Endothelial cell of umbilical vein (primary cell): ENCODE results near the gene SERPINB6. TPM values are rescaled to one million over a fixed set of nuclear protein-coding genes. Genes with fewer than 3 reads are reported as not detected.

Source experiments
- BruUV-seq: library from RNA; stranded (reverse); fragments of 400-500 nt; replicated peaks from 2 replicates; lab custom pipeline; 2021; lab: Mats Ljungman, UMichigan
- CTCF ChIA-PET: fragments of 300-600, 350-600 bp; sonication (Branson Sonifier 250); formaldehyde crosslinking; loops from one replicate; lab custom pipeline; 2021; ENCODE audit warnings: antibody characterized with exemption, inconsistent platforms; lab: Charles Lee
- POLR2A ChIA-PET: fragments of 300-600, 350-600 bp; sonication (Branson Sonifier 250); formaldehyde crosslinking; loops from one replicate; lab custom pipeline; 2021; ENCODE audit warnings: antibody characterized with exemption, inconsistent platforms; lab: Charles Lee
- DNase-seq: peaks from one replicate; pipeline ENCODE4 v3.0.0-alpha.2; 2011; ENCODE audit warnings: low read depth, low spot score
- FAIRE-seq: peaks from 2 replicates; lab custom pipeline; 2011; peaks lifted over from hg19 to GRCh38; lab: Jason Lieb, UNC
- H2AFZ ChIP-seq: 2 replicates; pipeline ENCODE4 v1.6.0; 2012; ENCODE audit warnings: low read depth, low read length, control low read depth, inconsistent platforms
- H3K27ac ChIP-seq: 2 replicates; pipeline ENCODE4 v1.5.1; 2011; ENCODE audit warnings: low read depth, mild to moderate bottlenecking, control low read depth, low read length, moderate library complexity; ENCODE audit not compliant: insufficient read depth
- H3K27me3 ChIP-seq, 2 experiments: 2 replicates each; pipeline versions ENCODE4 v1.6.0 to v1.6.1; 2011; ENCODE audit warnings: low read length in 2 of 2, mixed read lengths in 1 of 2; ENCODE audit not compliant: control insufficient read depth in 2 of 2, insufficient read depth in 2 of 2
- H3K36me3 ChIP-seq, 2 experiments: 2 replicates in 1 of 2; 3 replicates in 1 of 2; pipeline ENCODE4 v1.5.1; 2011; ENCODE audit warnings: low read length in 2 of 2, mild to moderate bottlenecking in 1 of 2, moderate library complexity in 1 of 2; ENCODE audit not compliant: control insufficient read depth in 2 of 2, insufficient read depth in 2 of 2; ENCODE audit errors: extremely low read depth in 1 of 2
- H3K4me1 ChIP-seq: 3 replicates; pipeline ENCODE4 v1.5.1; 2011; ENCODE audit warnings: mild to moderate bottlenecking, low read length; ENCODE audit not compliant: control insufficient read depth, insufficient read depth; ENCODE audit errors: extremely low read depth
- H3K4me2 ChIP-seq: 2 replicates; pipeline ENCODE4 v1.6.1; 2011; ENCODE audit warnings: low read length, control low read depth, mixed read lengths; ENCODE audit not compliant: insufficient read depth
- H3K4me3 ChIP-seq, 3 experiments: fragments of 200-600 bp in 1 of 3; sonication (generic), shearing (Covaris generic) in 1 of 3; replicated peaks in 1 of 3; 2 replicates each; pipeline ENCODE4 v1.5.1; 2011 to 2016; ENCODE audit warnings: control low read depth in 3 of 3, low read length in 3 of 3, mild to moderate bottlenecking in 2 of 3, inconsistent platforms in 1 of 3, low read depth in 1 of 3, moderate library complexity in 1 of 3; ENCODE audit not compliant: insufficient read depth in 1 of 3
- H3K79me2 ChIP-seq: 2 replicates; pipeline ENCODE4 v1.6.0; 2012; ENCODE audit warnings: low read length, inconsistent platforms; ENCODE audit not compliant: control insufficient read depth, insufficient read depth
- H3K9ac ChIP-seq: replicated peaks from 2 replicates; pipeline ENCODE3; 2011; ENCODE audit warnings: low read length, control low read depth; ENCODE audit not compliant: insufficient read depth; ENCODE audit errors: extremely low read depth
- H3K9me1 ChIP-seq: replicated peaks from 3 replicates; pipeline ENCODE4 v1.6.0; 2011; ENCODE audit warnings: mild to moderate bottlenecking, low read length; ENCODE audit not compliant: control insufficient read depth, insufficient read depth; ENCODE audit errors: extremely low read depth
- H3K9me3 ChIP-seq: replicated peaks from 2 replicates; pipeline ENCODE4 v1.5.1; 2012; ENCODE audit warnings: low read length, inconsistent platforms; ENCODE audit not compliant: control insufficient read depth, insufficient read depth
- H4K20me1 ChIP-seq: replicated peaks from 2 replicates; pipeline ENCODE3; 2011; ENCODE audit warnings: mild to moderate bottlenecking, low read length; ENCODE audit not compliant: control insufficient read depth, insufficient read depth; ENCODE audit errors: extremely low read depth
- EZH2 ChIP-seq: IDR thresholded peaks from 2 replicates; pipeline ENCODE4 v1.6.1; 2012; ENCODE audit warnings: borderline replicate concordance, low read depth, mild to moderate bottlenecking, moderate library complexity, low read length, inconsistent platforms; ENCODE audit not compliant: severe bottlenecking
- FOS ChIP-seq: IDR thresholded peaks from 2 replicates; pipeline ENCODE4 v1.6.1; 2011; ENCODE audit warnings: mild to moderate bottlenecking, low read length, moderate library complexity, borderline replicate concordance; ENCODE audit not compliant: insufficient read depth
- GATA2 ChIP-seq: IDR thresholded peaks from 2 replicates; pipeline ENCODE4 v1.7.0; 2011; ENCODE audit warnings: low read depth, mild to moderate bottlenecking, moderate library complexity, mixed read lengths, low read length; ENCODE audit not compliant: insufficient read length, insufficient read depth
- JUN ChIP-seq: IDR thresholded peaks from 2 replicates; pipeline ENCODE4 v1.6.1; 2011; ENCODE audit warnings: borderline replicate concordance, low read depth; ENCODE audit not compliant: insufficient read length, insufficient read depth
- MYC ChIP-seq: IDR thresholded peaks from one replicate; pipeline ENCODE4 v1.6.1; 2011; ENCODE audit warnings: mild to moderate bottlenecking, low read depth, low read length
- POLR2A ChIP-seq: IDR thresholded peaks from 2 replicates; pipeline ENCODE4 v1.6.1; 2012; ENCODE audit warnings: low read depth, mild to moderate bottlenecking, control low read depth, low read length
- POLR2AphosphoS5 ChIP-seq: IDR thresholded peaks from 2 replicates; pipeline ENCODE4 v1.6.1; 2012; ENCODE audit warnings: low read depth, mild to moderate bottlenecking, control low read depth, low read length, moderate library complexity; ENCODE audit not compliant: insufficient read depth
- dilution Hi-C: fragments of 300-500 bp; cut with MboI; formaldehyde crosslinking; loops from one replicate; pipeline ENCODE4 v1.15.0; 2019; ENCODE audit warnings: low sequenced_read_pairs; ENCODE audit not compliant: extremely low pct_ligation_motif_present
- intact Hi-C: fragments of 100-400 bp; cut with micrococcal nuclease; formaldehyde crosslinking; loops from one replicate; pipeline ENCODE4 v1.10.0; 2022
- polyA plus RNA-seq, 4 experiments: library from polyadenylated mRNA; depleted of rRNA in 3 of 4; stranded (reverse) in 3 of 4; unstranded in 1 of 4; fragments of >200 nt; gene quantifications; 2 replicates each; pipeline versions ENCODE4 v1.2.1 to v1.2.3, GENCODE V29; 2011 to 2012; ENCODE audit warnings: missing spikeins in 1 of 4
- total RNA-seq: library from RNA; stranded (reverse); gene quantifications from 2 replicates; pipeline ENCODE4 v1.2.3, GENCODE V29; 2021
- TF ChIP-seq, protein P1 (sequence below), 2 donors: IDR thresholded peaks; 1 replicate in 1 of 2; 2 replicates in 1 of 2; pipeline ENCODE4 v1.5.1; 2011; ENCODE audit warnings: low read length in 2 of 2, mild to moderate bottlenecking in 2 of 2, moderate library complexity in 2 of 2, control low read depth in 1 of 2, inconsistent platforms in 1 of 2, low read depth in 1 of 2; ENCODE audit not compliant: insufficient read depth in 1 of 2; ENCODE audit errors: extremely low read depth in 1 of 2
- TF ChIP-seq, protein P2 (sequence below): IDR thresholded peaks from 2 replicates; pipeline ENCODE4 v1.6.1; 2011; ENCODE audit not compliant: insufficient read depth, insufficient read length

Gene SERPINB6
- total and polyA plus RNA-seq, 2 donors (not counting 3 experiments of a cell fraction or from before 2014, with no cell fraction given): 145 to 151 TPM

DNA sequence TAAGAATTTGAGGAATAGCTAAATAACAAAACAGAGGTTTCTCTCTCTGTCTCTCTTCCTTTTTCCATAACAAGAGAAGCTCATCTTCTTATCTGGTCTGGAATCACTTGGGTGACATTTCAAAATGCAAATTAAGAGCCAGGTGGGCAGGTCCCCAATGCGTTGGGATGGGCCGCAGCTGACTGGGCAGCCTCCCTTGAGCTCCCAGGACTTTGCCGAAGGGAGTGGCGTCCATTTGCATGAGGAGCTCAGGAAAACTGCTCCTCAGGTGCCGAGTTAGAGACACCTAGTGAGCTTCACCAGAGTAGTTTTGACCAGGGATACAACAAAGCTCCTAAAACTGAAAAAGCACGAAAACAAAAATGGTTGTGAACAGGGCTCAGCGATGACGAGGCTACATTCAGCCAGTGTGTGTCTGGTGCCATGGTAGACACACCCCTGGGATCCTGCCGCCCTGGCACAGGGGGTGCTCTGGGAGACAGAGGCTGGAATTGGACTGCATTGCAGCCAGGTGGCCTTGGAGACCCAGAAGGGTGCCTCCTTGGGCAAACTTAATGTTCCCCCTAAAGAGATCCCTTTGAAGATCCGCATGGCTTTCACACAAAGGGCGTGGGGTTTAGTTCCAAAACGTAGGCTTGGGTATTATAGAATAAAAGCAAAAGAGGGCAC, 13.5 kb upstream of the SERPINB6 start:
- Histone ChIP-seq H3K4me1 (peaks cover 31% of the 10 kb centered on the region), H3K4me3 (no peak overlapping the region), H4K20me1 (no peaks in the 10 kb centered on the region), H3K9me1 (no peaks in the 10 kb centered on the region), H3K27ac (no peak overlapping the region), H3K4me2 (no peak overlapping the region), H3K79me2 (no peaks in the 10 kb centered on the region), H3K9me3 (no peaks in the 10 kb centered on the region), H3K27me3 (no peaks in the 10 kb centered on the region), H3K9ac (no peak overlapping the region), H2AFZ (no peak overlapping the region), H3K36me3 (no peaks in the 10 kb centered on the region)
- DNase-seq (no peak), FAIRE-seq (no peak)
- TF ChIP-seq POLR2A (no peak), JUN (no peak), POLR2AphosphoS5 (no peak), EZH2 (no peak), GATA2 (no peak), MYC (no peak), FOS (no peak)
- TF ChIP-seq, protein P1, sequence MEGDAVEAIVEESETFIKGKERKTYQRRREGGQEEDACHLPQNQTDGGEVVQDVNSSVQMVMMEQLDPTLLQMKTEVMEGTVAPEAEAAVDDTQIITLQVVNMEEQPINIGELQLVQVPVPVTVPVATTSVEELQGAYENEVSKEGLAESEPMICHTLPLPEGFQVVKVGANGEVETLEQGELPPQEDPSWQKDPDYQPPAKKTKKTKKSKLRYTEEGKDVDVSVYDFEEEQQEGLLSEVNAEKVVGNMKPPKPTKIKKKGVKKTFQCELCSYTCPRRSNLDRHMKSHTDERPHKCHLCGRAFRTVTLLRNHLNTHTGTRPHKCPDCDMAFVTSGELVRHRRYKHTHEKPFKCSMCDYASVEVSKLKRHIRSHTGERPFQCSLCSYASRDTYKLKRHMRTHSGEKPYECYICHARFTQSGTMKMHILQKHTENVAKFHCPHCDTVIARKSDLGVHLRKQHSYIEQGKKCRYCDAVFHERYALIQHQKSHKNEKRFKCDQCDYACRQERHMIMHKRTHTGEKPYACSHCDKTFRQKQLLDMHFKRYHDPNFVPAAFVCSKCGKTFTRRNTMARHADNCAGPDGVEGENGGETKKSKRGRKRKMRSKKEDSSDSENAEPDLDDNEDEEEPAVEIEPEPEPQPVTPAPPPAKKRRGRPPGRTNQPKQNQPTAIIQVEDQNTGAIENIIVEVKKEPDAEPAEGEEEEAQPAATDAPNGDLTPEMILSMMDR (IDR thresholded peaks at IDR 0.05; ENCODE audit: extremely low read depth in 1 of 2, insufficient read depth in 1 of 2, low read depth in 1 of 2, low read length in 2 of 2): no peak
- TF ChIP-seq, protein P2, sequence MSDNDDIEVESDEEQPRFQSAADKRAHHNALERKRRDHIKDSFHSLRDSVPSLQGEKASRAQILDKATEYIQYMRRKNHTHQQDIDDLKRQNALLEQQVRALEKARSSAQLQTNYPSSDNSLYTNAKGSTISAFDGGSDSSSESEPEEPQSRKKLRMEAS: no peak
- no TSS peak for BruUV-seq
- dilution Hi-C loops: no loop called here
- ChIA-PET CTCF (interaction anchor here (1.3 to 7.6 kb wide), 3 partner anchors 14 to 138 kb away, joined by 4 to 331 read pairs (median 4); partner anchors contain the start of gene NQO2), POLR2A (no interaction called here)
- intact Hi-C loops: no loop called here
